GM12878 (cell line): ENCODE data around the gene TEX261. TPM values are rescaled to one million over a fixed set of nuclear protein-coding genes. Genes with fewer than 3 reads are reported as not detected.
"Not testable (repeated sequence)": the region's sequence is repeated elsewhere in the genome, so short reads cannot be mapped to it uniquely, and the experiment has no call there.

Experiments
- ATAC-seq: fragments of 200-7000 bp; cut with Tn5 transposase; 3 replicates; pipeline ENCODE4 v1.9.1; 2020; ENCODE audit warnings: mild to moderate bottlenecking, moderate library complexity
- BruUV-seq: library from RNA; stranded (reverse); fragments of 400-500 nt; replicated peaks from 2 replicates; lab custom pipeline; 2021; lab: Mats Ljungman, UMichigan
- CTCF ChIA-PET: fragments of 300-600 bp; sonication (Branson Sonifier 250); formaldehyde crosslinking; extraction: SDS; loops from one replicate; lab custom pipeline; 2021; ENCODE audit warnings: inconsistent platforms; lab: Yijun Ruan, JAX
- POLR2A ChIA-PET: fragments of 350-600 bp; formaldehyde crosslinking; extraction: SDS; loops from one replicate; lab custom pipeline; 2021; ENCODE audit warnings: inconsistent platforms; lab: Charles Lee
- RAD21 ChIA-PET: fragments of 300-600 bp; sonication (Branson Sonifier 250); formaldehyde crosslinking; loops from one replicate; lab custom pipeline; 2023; ENCODE audit warnings: antibody characterized with exemption; ENCODE audit not compliant: unreplicated experiment; lab: Charles Lee
- SMC1A ChIA-PET: fragments of 300-600 bp; sonication (Branson Sonifier 250); formaldehyde crosslinking; loops from one replicate; lab custom pipeline; 2023; ENCODE audit not compliant: unreplicated experiment, uncharacterized antibody; lab: Charles Lee
- DNase-seq: peaks from one replicate; pipeline ENCODE4 v3.0.0-alpha.2; 2011; ENCODE audit warnings: low read depth, low spot score
- FAIRE-seq: peaks from 3 replicates; lab custom pipeline; 2011; peaks lifted over from hg19 to GRCh38; lab: Jason Lieb, UNC
- H2AFZ ChIP-seq: 2 replicates; pipeline ENCODE4 v1.6.0; 2011; ENCODE audit warnings: low read depth, low read length, control low read depth; ENCODE audit not compliant: control insufficient read depth
- H3K27ac ChIP-seq: 2 replicates; pipeline ENCODE4 v1.5.1; 2011; ENCODE audit warnings: control low read depth; ENCODE audit not compliant: control insufficient read depth, insufficient read depth
- H3K27me3 ChIP-seq, 2 experiments: replicated peaks in 1 of 2; 2 replicates each; pipeline versions ENCODE4 v1.6.0 to v1.6.1; 2011; ENCODE audit warnings: low read length in 1 of 2; ENCODE audit not compliant: control insufficient read depth in 2 of 2, insufficient read depth in 2 of 2
- H3K36me3 ChIP-seq, 2 experiments: 2 replicates each; pipeline ENCODE4 v1.5.1; 2011; ENCODE audit warnings: low read length in 1 of 2; ENCODE audit not compliant: control insufficient read depth in 2 of 2, insufficient read depth in 2 of 2
- H3K4me1 ChIP-seq: 2 replicates; pipeline ENCODE4 v1.6.1; 2011; ENCODE audit warnings: mild to moderate bottlenecking, low read length, moderate library complexity, mixed read lengths; ENCODE audit not compliant: control insufficient read depth, insufficient read depth
- H3K4me2 ChIP-seq: 2 replicates; pipeline ENCODE4 v1.6.0; 2011; ENCODE audit warnings: control low read depth; ENCODE audit not compliant: control insufficient read depth, insufficient read depth
- H3K4me3 ChIP-seq: fragments of 200-600 bp; sonication (generic); 2 replicates; pipeline ENCODE4 v1.5.1; 2016
- H3K79me2 ChIP-seq: 2 replicates; pipeline ENCODE4 v1.6.0; 2011; ENCODE audit warnings: low read length; ENCODE audit not compliant: control insufficient read depth, insufficient read depth
- H3K9ac ChIP-seq: 2 replicates; pipeline ENCODE4 v1.8.0; 2011; ENCODE audit warnings: low read length, control low read depth, mixed read lengths; ENCODE audit not compliant: control insufficient read depth, insufficient read depth
- H3K9me3 ChIP-seq: replicated peaks from 3 replicates; pipeline ENCODE4 v1.5.1; 2011; ENCODE audit warnings: mild to moderate bottlenecking, low read length; ENCODE audit not compliant: control insufficient read depth, insufficient read depth
- H4K20me1 ChIP-seq: 2 replicates; pipeline ENCODE4 v1.6.0; 2011; ENCODE audit not compliant: control insufficient read depth, insufficient read depth
- ASH2L ChIP-seq: fragments of 300-600, 200-600 bp; sonication (generic); IDR thresholded peaks from 2 replicates; pipeline ENCODE4 v1.6.1; 2017; ENCODE audit warnings: low read depth, mild to moderate bottlenecking, borderline replicate concordance
- CUX1 ChIP-seq: IDR thresholded peaks from 2 replicates; pipeline ENCODE4 v1.6.1; 2012; ENCODE audit warnings: improper control_type of control experiment, low read depth, low read length; ENCODE audit not compliant: insufficient replicate concordance
- ETV6 ChIP-seq, 2 experiments: fragments of 450-650 bp in 1 of 2; IDR thresholded peaks in 1 of 2; conservative IDR thresholded peaks in 1 of 2; 2 replicates each; pipeline ENCODE4 v1.6.1; 2014; ENCODE audit warnings: antibody characterized with exemption in 1 of 2, borderline replicate concordance in 1 of 2, low read depth in 1 of 2, mild to moderate bottlenecking in 1 of 2, moderate library complexity in 1 of 2
- GABPA ChIP-seq: IDR thresholded peaks from 2 replicates; pipeline ENCODE4 v1.6.1; 2014; ENCODE audit warnings: antibody characterized with exemption, low read depth, mild to moderate bottlenecking, inconsistent platforms
- IRF5 ChIP-seq: fragments of 450-650 bp; IDR thresholded peaks from 2 replicates; pipeline ENCODE4 v1.6.1; 2017; ENCODE audit warnings: borderline replicate concordance
- NR2C1 ChIP-seq: fragments of 450-650 bp; IDR thresholded peaks from 2 replicates; pipeline ENCODE4 v1.6.1; 2017; ENCODE audit warnings: antibody characterized with exemption, mild to moderate bottlenecking, moderate library complexity
- SMAD1 ChIP-seq: fragments of 450-650 bp; IDR thresholded peaks from 2 replicates; pipeline ENCODE4 v1.6.1; 2018; ENCODE audit warnings: mild to moderate bottlenecking, low read depth; ENCODE audit not compliant: partially characterized antibody
- SRF ChIP-seq, 2 experiments: IDR thresholded peaks; 2 replicates each; pipeline ENCODE4 v1.6.1; 2011; ENCODE audit warnings: low read depth in 2 of 2, low read length in 2 of 2, mild to moderate bottlenecking in 1 of 2, moderate library complexity in 1 of 2
- TCF12 ChIP-seq: IDR thresholded peaks from 2 replicates; pipeline ENCODE4 v1.6.1; 2011; ENCODE audit warnings: low read depth, mild to moderate bottlenecking, low read length
- TCF3 ChIP-seq: IDR thresholded peaks from 2 replicates; pipeline ENCODE4 v1.6.1; 2012; ENCODE audit warnings: low read depth, mild to moderate bottlenecking, low read length, borderline replicate concordance; ENCODE audit not compliant: insufficient read depth
- WGBS: methylation state at CpG from one replicate; pipeline ENCODE4 v1.1.6; 2016; ENCODE audit warnings: low lambda C conversion rate; ENCODE audit not compliant: insufficient replicate concordance, insufficient coverage; ENCODE audit errors: missing lambda C conversion rate; 5-methylcytosine and 5-hydroxymethylcytosine counted together
- in situ Hi-C: fragments of 300-500 bp; cut with MboI; formaldehyde crosslinking; loops from 9 replicates; pipeline ENCODE4 v1.14.3; 2018; ENCODE audit warnings: mixed read lengths
- intact Hi-C: fragments of 100-400 bp; cut with micrococcal nuclease; formaldehyde crosslinking; loops from one replicate; pipeline ENCODE4 v1.14.2; 2022; ENCODE audit not compliant: unreplicated experiment
- polyA plus RNA-seq, 11 experiments: library from polyadenylated mRNA; depleted of rRNA in 4 of 11; unstranded in 6 of 11; stranded (reverse) in 5 of 11; fragments of >200 nt; fragmentation: Nextera tagmentation in 4 of 11; fragmentation: Illumina TruSeq in 1 of 11; extraction: Ambion mirVana in 4 of 11; extraction: Trizol in 1 of 11; gene quantifications; 1 replicate in 1 of 11; 2 replicates in 10 of 11; pipeline versions ENCODE4 v1.2.1 to v1.2.3, GENCODE V29; 2011 to 2016; ENCODE audit warnings: inconsistent platforms in 2 of 11, missing spikeins in 2 of 11, low read depth in 1 of 11
- total RNA-seq, 4 experiments: library from RNA; depleted of rRNA in 3 of 4; stranded (reverse); fragments of >200 nt in 3 of 4; fragmentation: Illumina TruSeq in 1 of 4; extraction: Trizol in 1 of 4; gene quantifications; 2 replicates each; pipeline versions ENCODE4 v1.2.1 to v1.2.3, GENCODE V29; 2013 to 2021

The TEX261 gene
- total and polyA plus RNA-seq, 10 of the 15 experiments (the other 5 are each of a cell fraction or from before 2014, with no cell fraction given) = 5.5 to 75.6 (median 40.3) TPM

GRCh38 chr2:71019989-71020388, 25.3 kb upstream of the TEX261 start:
- H3K27me3 ChIP-seq, H3K4me1 ChIP-seq, H3K9ac ChIP-seq, FAIRE-seq, BruUV-seq, H2AFZ ChIP-seq, in situ Hi-C loops, H3K4me2 ChIP-seq, POLR2A ChIA-PET, H3K4me3 ChIP-seq, H4K20me1 ChIP-seq, H3K27ac ChIP-seq, DNase-seq, RAD21 ChIA-PET, H3K36me3 ChIP-seq, H3K79me2 ChIP-seq, ATAC-seq, H3K9me3 ChIP-seq: not testable (repeated sequence)
- intact Hi-C loops = loop anchor here (5.0 to 10.0 kb wide), 2 partner anchors 255 to 492 kb away; no protein-coding TSS in a partner anchor
- 41% methylated on average over 6 of the region's 6 CpGs for WGBS
- ChIA-PET CTCF (interaction anchor here (1.7 kb wide), 1 partner anchor 51 kb away, joined by 5 read pairs; no protein-coding TSS in a partner anchor), SMC1A (interaction anchor here (1.1 kb wide), 1 partner anchor 135 kb away, joined by 4 read pairs; no protein-coding TSS in a partner anchor)

- Histone ChIP-seq H3K79me2 (no peaks in the 10 kb centered on the region), H3K4me1 (no peaks in the 10 kb centered on the region), H3K27me3 (no peaks in the 10 kb centered on the region), H3K9ac (no peak overlapping the region), H3K36me3 (no peaks in the 10 kb centered on the region), H3K4me2 (no peak overlapping the region), H3K9me3 (no peaks in the 10 kb centered on the region), H4K20me1 (no peaks in the 10 kb centered on the region), H3K4me3 (no peak overlapping the region), H3K27ac (no peak overlapping the region), H2AFZ (no peak overlapping the region)
- SMC1A ChIA-PET = no interaction called here
- in situ Hi-C loops (no loop called here), intact Hi-C loops (no loop called here)
- 49% methylated on average over 8 of the region's 8 CpGs for WGBS
- no TSS peak for BruUV-seq
- RAD21 ChIA-PET = no interaction called here
- ATAC-seq (no peak), DNase-seq (no peak), FAIRE-seq (no peak)
- CTCF ChIA-PET = no interaction called here
- POLR2A ChIA-PET = no interaction called here
- no peak for TF ChIP-seq IRF5
- TF ChIP-seq TCF12 = no peak
- no peak for TF ChIP-seq SRF (IDR thresholded peaks at IDR 0.05; ENCODE audit: low read depth in 2 of 2, low read length in 2 of 2)
- no peak for TF ChIP-seq ETV6 (conservative IDR thresholded peaks at IDR 0.05 in 1 of 2, IDR thresholded peaks at IDR 0.05 in 1 of 2; ENCODE audit: borderline replicate concordance in 1 of 2, low read depth in 1 of 2)
- no peak for TF ChIP-seq GABPA
- TF ChIP-seq CUX1 = no peak
- TF ChIP-seq ASH2L = no peak
- no peak for TF ChIP-seq NR2C1
- TF ChIP-seq TCF3 = no peak
- no peak for TF ChIP-seq SMAD1
Measured at GRCh38 chr2:71018625-71019024, 24.0 kb upstream of the TEX261 start.
